Measurements from ENCODE around the gene KRT5.

DNA sequence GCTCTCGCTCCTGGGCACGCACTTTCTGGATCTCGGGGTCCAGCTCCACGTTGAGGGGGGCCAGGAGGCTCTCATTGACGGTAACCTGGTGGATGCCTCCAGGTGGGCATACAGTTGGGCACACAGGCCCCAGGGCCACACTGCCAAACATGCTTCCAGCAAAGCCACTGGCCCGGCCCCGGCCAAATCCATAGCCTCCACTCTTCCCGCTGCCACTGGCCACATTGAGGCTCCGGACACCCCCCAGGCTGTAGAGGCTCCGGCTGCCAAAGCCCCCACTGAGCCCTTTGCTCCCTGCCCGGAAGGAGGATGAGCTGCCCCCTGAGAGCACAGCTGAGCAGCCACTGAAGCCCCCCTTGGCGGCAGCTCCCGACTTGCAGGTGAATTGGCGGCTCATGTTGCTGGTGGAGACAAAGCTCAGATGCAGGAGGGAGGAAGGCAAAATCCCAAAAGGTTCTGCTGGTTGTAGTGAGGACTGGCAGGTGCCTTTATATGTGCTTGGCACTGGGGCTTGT is 32.5 kb upstream of the KRT5 start, which contains the start of gene KRT71:
- TF ChIP-seq POLR2AphosphoS5 (IDR thresholded peaks at IDR 0.05; ENCODE audit: low read depth) (no peak), EZH2 (IDR thresholded peaks at IDR 0.05; ENCODE audit: low read depth, unreplicated experiment) (no peak)
- TF ChIP-seq, protein P1, sequence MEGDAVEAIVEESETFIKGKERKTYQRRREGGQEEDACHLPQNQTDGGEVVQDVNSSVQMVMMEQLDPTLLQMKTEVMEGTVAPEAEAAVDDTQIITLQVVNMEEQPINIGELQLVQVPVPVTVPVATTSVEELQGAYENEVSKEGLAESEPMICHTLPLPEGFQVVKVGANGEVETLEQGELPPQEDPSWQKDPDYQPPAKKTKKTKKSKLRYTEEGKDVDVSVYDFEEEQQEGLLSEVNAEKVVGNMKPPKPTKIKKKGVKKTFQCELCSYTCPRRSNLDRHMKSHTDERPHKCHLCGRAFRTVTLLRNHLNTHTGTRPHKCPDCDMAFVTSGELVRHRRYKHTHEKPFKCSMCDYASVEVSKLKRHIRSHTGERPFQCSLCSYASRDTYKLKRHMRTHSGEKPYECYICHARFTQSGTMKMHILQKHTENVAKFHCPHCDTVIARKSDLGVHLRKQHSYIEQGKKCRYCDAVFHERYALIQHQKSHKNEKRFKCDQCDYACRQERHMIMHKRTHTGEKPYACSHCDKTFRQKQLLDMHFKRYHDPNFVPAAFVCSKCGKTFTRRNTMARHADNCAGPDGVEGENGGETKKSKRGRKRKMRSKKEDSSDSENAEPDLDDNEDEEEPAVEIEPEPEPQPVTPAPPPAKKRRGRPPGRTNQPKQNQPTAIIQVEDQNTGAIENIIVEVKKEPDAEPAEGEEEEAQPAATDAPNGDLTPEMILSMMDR (conservative IDR thresholded peaks at IDR 0.05; ENCODE audit: low read depth in 2 of 2), result no peak
- TF ChIP-seq, protein P2, sequence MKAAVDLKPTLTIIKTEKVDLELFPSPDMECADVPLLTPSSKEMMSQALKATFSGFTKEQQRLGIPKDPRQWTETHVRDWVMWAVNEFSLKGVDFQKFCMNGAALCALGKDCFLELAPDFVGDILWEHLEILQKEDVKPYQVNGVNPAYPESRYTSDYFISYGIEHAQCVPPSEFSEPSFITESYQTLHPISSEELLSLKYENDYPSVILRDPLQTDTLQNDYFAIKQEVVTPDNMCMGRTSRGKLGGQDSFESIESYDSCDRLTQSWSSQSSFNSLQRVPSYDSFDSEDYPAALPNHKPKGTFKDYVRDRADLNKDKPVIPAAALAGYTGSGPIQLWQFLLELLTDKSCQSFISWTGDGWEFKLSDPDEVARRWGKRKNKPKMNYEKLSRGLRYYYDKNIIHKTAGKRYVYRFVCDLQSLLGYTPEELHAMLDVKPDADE (IDR thresholded peaks at IDR 0.05), result no peak
- TF ChIP-seq, protein P3, sequence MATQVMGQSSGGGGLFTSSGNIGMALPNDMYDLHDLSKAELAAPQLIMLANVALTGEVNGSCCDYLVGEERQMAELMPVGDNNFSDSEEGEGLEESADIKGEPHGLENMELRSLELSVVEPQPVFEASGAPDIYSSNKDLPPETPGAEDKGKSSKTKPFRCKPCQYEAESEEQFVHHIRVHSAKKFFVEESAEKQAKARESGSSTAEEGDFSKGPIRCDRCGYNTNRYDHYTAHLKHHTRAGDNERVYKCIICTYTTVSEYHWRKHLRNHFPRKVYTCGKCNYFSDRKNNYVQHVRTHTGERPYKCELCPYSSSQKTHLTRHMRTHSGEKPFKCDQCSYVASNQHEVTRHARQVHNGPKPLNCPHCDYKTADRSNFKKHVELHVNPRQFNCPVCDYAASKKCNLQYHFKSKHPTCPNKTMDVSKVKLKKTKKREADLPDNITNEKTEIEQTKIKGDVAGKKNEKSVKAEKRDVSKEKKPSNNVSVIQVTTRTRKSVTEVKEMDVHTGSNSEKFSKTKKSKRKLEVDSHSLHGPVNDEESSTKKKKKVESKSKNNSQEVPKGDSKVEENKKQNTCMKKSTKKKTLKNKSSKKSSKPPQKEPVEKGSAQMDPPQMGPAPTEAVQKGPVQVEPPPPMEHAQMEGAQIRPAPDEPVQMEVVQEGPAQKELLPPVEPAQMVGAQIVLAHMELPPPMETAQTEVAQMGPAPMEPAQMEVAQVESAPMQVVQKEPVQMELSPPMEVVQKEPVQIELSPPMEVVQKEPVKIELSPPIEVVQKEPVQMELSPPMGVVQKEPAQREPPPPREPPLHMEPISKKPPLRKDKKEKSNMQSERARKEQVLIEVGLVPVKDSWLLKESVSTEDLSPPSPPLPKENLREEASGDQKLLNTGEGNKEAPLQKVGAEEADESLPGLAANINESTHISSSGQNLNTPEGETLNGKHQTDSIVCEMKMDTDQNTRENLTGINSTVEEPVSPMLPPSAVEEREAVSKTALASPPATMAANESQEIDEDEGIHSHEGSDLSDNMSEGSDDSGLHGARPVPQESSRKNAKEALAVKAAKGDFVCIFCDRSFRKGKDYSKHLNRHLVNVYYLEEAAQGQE (IDR thresholded peaks at IDR 0.05; ENCODE audit: unreplicated experiment), result no peak
